ENCODE measurements around the gene KLHL9. TPM values are rescaled to one million over a fixed set of nuclear protein-coding genes. Genes with fewer than 3 reads are reported as not detected.
"Not testable (repeated sequence)": the region's sequence is repeated elsewhere in the genome, so short reads cannot be mapped to it uniquely, and the experiment has no call there.

The KLHL9 gene
- polyA plus RNA-seq (2012; ENCODE audit: low read depth, missing spikeins), result 8.0 TPM

GRCh38 chr9:21334701-21335632, at the start of gene KLHL9:
KLHL9 (minus strand) TSS chr9:21335404; CDS start chr9:21334859, 545 bp downstream.
- peak; percentile 76 for TF ChIP-seq POLR2AphosphoS5 (IDR thresholded peaks at IDR 0.05; ENCODE audit: low read depth, low read length)
- TF ChIP-seq PAX5 (IDR thresholded peaks at IDR 0.05; ENCODE audit: insufficient read depth, low read length, severe bottlenecking), result no peak
- peak; percentile 72 for TF ChIP-seq SPI1 (IDR thresholded peaks at IDR 0.05; ENCODE audit: low read depth, low read length)
- TF ChIP-seq POU2F2 (IDR thresholded peaks at IDR 0.05; ENCODE audit: low read depth, low read length), result no peak
- no peak; the same call in 1 of the 2 replicates for TF ChIP-seq TAF1 (IDR thresholded peaks at IDR 0.05; ENCODE audit: low read depth, low read length)
- TF ChIP-seq POLR2A (IDR thresholded peaks at IDR 0.05; ENCODE audit: low read depth, low read length), result no peak; the same call in 1 of the 2 replicates
- peak; percentile 82 for DNase-seq (ENCODE audit: insufficient read length, low spot score)
- FAIRE-seq, result peak; percentile 97

- DNase-seq (ENCODE audit: insufficient read length, low spot score) (no peak), FAIRE-seq (no peak)
- no peak for TF ChIP-seq TAF1 (IDR thresholded peaks at IDR 0.05; ENCODE audit: low read depth, low read length)
- no peak for TF ChIP-seq POLR2AphosphoS5 (IDR thresholded peaks at IDR 0.05; ENCODE audit: low read depth, low read length)
- TF ChIP-seq SPI1 (IDR thresholded peaks at IDR 0.05; ENCODE audit: low read depth, low read length), result no peak
These were observed 48.4 kb upstream of the KLHL9 start for GRCh38 chr9:21383627-21384026.

- DNase-seq (ENCODE audit: insufficient read length, low spot score) (peak; percentile 28), FAIRE-seq (peak; percentile 95)
- no peak for TF ChIP-seq TAF1 (IDR thresholded peaks at IDR 0.05; ENCODE audit: low read depth, low read length)
- no peak for TF ChIP-seq PAX5 (IDR thresholded peaks at IDR 0.05; ENCODE audit: insufficient read depth, low read length, severe bottlenecking)
- TF ChIP-seq SPI1 (IDR thresholded peaks at IDR 0.05; ENCODE audit: low read depth, low read length), result peak; percentile 98
- no peak for TF ChIP-seq POLR2A (IDR thresholded peaks at IDR 0.05; ENCODE audit: low read depth, low read length)
- no peak for TF ChIP-seq POLR2AphosphoS5 (IDR thresholded peaks at IDR 0.05; ENCODE audit: low read depth, low read length)
These were observed 46.5 kb upstream of the KLHL9 start for GRCh38 chr9:21381448-21382339.

DNA sequence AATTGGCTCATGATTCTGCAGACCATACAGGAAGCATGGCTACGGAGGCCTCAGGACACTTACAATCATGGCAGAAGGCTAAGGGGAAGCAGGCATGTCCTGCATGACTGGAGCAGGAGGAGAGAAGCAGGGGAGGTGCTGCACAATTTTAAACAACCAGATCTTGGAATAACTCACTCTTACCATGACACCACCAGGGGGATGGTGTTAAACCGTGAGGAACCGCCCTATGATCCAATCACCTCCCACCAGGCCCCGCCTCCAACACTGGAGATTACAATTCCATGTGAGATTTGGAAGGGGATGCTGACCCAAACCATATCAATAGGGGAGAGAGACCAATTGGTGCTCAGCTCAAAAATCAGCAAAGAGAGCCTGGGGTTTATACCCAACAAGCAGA, 36.3 kb upstream of the KLHL9 start:
- not testable (repeated sequence) for DNase-seq (ENCODE audit: insufficient read length, low spot score)
- peak; percentile 83 for FAIRE-seq

DNA sequence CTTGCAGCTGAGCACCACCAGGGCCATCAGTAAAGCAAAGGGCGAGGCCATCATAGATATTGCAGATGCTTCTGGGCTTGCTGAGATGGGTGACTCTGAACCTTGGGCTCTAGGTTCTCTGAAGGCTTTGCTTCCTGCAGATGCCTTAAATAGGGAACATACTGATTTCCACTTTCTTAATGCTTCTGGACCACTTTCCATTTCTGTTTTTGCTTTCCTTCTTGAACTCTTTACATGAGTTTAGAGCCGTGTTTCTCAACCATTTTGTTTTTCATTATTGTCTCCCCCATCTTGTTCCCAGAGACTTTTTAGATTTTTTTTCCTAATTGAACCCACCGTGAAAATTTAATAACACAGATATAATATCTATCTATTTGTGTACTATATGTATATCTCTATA, 32.8 kb upstream of the KLHL9 start, which contains the start of gene IFNA13:
Gene IFNA13, minus strand, starts transcription at position 101 of the 400 bp plus-strand sequence. Its CDS starts 47 bp downstream, at position 54.
- TF ChIP-seq TAF1 (IDR thresholded peaks at IDR 0.05; ENCODE audit: low read depth, low read length) (no peak), POU2F2 (IDR thresholded peaks at IDR 0.05; ENCODE audit: low read depth, low read length) (no peak), PAX5 (IDR thresholded peaks at IDR 0.05; ENCODE audit: insufficient read depth, low read length, severe bottlenecking) (no peak), POLR2AphosphoS5 (IDR thresholded peaks at IDR 0.05; ENCODE audit: low read depth, low read length) (no peak), SPI1 (IDR thresholded peaks at IDR 0.05; ENCODE audit: low read depth, low read length) (no peak), POLR2A (IDR thresholded peaks at IDR 0.05; ENCODE audit: low read depth, low read length) (no peak)
- DNase-seq (ENCODE audit: insufficient read length, low spot score) (no peak), FAIRE-seq (no peak)

DNA sequence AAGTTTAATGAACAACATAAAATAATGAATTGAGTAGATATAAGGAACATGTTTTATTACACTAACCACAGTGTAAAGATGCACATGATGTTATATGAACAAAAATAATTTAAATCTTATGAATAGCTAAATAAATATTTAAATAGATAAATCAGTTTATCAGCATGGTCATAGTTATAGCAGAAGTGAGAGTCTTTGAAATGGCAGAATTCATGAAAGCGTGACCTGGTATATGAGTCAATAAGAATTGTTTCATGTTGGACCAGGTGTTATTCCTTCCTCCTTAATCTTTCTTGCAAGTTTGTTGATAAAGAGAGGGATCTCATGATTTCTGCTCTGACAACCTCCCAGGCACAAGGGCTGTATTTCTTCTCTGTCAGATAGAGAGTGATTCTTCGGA, 32.0 kb upstream of the KLHL9 start:
- peak; percentile 95 for FAIRE-seq
- peak; percentile 80 for TF ChIP-seq SPI1 (IDR thresholded peaks at IDR 0.05; ENCODE audit: low read depth, low read length)
- peak; percentile 85 for TF ChIP-seq PAX5 (IDR thresholded peaks at IDR 0.05; ENCODE audit: insufficient read depth, low read length, severe bottlenecking)
- DNase-seq (ENCODE audit: insufficient read length, low spot score), result not testable (repeated sequence)

GRCh38 chr9:21362287-21362686, 27.1 kb upstream of the KLHL9 start:
- peak; percentile 33 for FAIRE-seq
- TF ChIP-seq POLR2A (IDR thresholded peaks at IDR 0.05; ENCODE audit: low read depth, low read length) (no peak), TAF1 (IDR thresholded peaks at IDR 0.05; ENCODE audit: low read depth, low read length) (no peak), POLR2AphosphoS5 (IDR thresholded peaks at IDR 0.05; ENCODE audit: low read depth, low read length) (no peak), POU2F2 (IDR thresholded peaks at IDR 0.05; ENCODE audit: low read depth, low read length) (no peak), PAX5 (IDR thresholded peaks at IDR 0.05; ENCODE audit: insufficient read depth, low read length, severe bottlenecking) (no peak), SPI1 (IDR thresholded peaks at IDR 0.05; ENCODE audit: low read depth, low read length) (no peak)
- DNase-seq (ENCODE audit: insufficient read length, low spot score), result no peak

- DNase-seq (ENCODE audit: insufficient read length, low spot score) (no peak), FAIRE-seq (peak; percentile 93)
- TF ChIP-seq PAX5 (IDR thresholded peaks at IDR 0.05; ENCODE audit: insufficient read depth, low read length, severe bottlenecking) (no peak), SPI1 (IDR thresholded peaks at IDR 0.05; ENCODE audit: low read depth, low read length) (peak; percentile 96)
These were observed 22.6 kb upstream of the KLHL9 start for GRCh38 chr9:21357479-21358460.

GRCh38 chr9:21350787-21351186, 15.6 kb upstream of the KLHL9 start, which contains the start of gene IFNA6:
IFNA6 (minus strand) TSS chr9:21350887; CDS start chr9:21350887, 0 bp downstream.
- TF ChIP-seq SPI1 (IDR thresholded peaks at IDR 0.05; ENCODE audit: low read depth, low read length), result no peak
- TF ChIP-seq TAF1 (IDR thresholded peaks at IDR 0.05; ENCODE audit: low read depth, low read length), result no peak
- TF ChIP-seq POU2F2 (IDR thresholded peaks at IDR 0.05; ENCODE audit: low read depth, low read length), result no peak
- no peak for TF ChIP-seq POLR2A (IDR thresholded peaks at IDR 0.05; ENCODE audit: low read depth, low read length)
- no peak for TF ChIP-seq PAX5 (IDR thresholded peaks at IDR 0.05; ENCODE audit: insufficient read depth, low read length, severe bottlenecking)
- no peak for TF ChIP-seq POLR2AphosphoS5 (IDR thresholded peaks at IDR 0.05; ENCODE audit: low read depth, low read length)
- no peak for FAIRE-seq
- no peak for DNase-seq (ENCODE audit: insufficient read length, low spot score)
